HG03196 (cell line): ENCODE results near the gene BTF3L4.

ENCODE experiments used
- ATAC-seq: cut with Tn5 transposase; IDR thresholded peaks from one replicate; pipeline ENCODE4 v1.9.1; 2021; ENCODE audit not compliant: unreplicated experiment

BTF3L4 gene

GRCh38 chr1:52122384-52122783 lies 66.3 kb downstream of the BTF3L4 start:
- ATAC-seq: no peak

DNA sequence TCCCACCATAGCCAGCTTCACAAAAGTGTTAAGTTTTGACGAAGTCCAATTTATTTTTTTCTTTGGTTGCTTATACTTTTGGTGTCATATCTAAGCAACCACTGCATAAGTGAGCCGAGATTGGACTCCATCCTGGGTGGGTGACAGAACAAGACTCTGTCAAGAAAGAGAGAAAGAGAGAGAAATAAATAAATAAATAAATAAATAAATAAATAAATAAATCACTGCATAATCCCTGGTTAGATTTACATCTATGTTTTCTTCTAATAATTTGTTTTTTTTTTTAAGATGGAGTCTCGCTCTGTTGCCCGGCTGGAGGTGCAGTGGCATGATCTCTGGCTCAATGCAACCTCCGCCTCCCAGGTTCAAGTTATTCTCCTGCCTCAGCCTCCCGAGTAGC lies 67.5 kb downstream of the BTF3L4 start:
- ATAC-seq: no peak

DNA sequence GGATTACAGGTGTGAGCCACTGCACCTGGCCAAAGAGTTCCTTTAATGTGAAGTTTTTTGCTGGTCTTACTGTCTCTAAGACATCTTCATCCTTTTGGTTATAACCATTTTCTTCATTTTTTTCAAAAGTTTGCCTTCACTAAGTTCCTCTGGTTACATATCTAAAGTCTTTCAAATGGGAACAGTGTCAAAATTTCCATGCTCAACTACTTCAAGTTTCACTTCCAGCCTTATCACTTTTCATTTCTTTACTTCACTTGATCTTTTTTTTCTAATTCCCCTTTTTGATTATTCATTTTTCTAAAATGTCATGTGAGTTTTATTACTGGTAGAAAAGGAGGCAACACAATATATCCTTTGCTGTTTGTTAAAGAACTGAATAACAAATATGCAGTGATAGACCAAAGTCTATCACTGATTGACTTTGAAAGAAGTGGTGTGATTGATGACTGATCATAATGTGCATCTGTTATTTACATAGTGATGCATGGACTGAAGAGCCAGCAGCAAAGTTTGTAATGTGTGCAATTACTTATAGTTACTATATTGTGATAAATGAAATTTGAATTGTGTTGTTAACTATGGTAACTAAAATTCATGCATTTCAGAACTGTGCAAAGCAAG lies 69.8 kb downstream of the BTF3L4 start:
- no peak for ATAC-seq

DNA sequence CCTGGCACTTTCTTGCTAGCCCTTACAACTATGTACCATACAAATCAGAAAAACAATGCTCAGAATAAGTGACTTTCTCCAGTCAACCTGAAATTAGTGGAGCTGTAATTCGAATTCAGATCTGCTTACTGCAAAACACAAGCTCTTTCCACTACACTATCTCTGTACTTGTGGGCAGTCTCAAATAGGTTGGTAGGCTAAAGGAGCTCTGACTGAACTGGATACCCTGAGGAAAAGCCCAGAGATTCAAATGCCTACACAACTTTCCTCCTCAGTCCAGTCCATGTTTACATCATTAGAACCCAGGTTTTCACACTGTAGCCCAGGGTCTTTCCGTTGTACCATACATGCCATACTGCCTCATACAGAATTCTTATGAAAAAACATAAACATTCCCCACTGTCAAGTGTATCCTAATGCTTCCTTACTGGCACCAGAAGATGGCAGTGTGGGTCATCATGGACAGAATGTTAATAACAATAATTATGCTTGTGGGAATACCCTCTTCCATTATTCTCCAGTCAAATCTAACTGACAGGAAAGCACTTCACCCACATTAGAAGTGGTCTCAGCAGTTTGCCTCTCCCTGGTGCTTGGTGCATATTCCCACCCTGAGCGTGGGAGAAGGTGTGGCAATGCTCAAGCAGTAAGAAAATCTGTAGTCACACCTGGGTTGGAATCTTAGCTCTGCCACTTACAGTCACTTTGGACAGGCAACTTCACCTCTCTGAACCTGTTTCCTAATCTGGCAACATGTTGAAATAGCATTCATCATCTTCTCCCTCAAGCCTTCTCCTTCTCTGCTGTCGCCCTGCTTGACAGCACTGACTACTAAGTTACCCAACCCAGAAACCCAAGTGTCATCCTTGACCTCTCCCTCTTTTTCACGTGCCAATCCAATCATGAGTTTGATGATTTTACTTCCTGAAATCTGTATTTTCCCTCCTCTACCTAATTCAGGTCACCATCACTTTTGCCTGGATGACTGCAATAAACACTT lies 71.4 kb downstream of the BTF3L4 start:
- ATAC-seq: no peak

DNA sequence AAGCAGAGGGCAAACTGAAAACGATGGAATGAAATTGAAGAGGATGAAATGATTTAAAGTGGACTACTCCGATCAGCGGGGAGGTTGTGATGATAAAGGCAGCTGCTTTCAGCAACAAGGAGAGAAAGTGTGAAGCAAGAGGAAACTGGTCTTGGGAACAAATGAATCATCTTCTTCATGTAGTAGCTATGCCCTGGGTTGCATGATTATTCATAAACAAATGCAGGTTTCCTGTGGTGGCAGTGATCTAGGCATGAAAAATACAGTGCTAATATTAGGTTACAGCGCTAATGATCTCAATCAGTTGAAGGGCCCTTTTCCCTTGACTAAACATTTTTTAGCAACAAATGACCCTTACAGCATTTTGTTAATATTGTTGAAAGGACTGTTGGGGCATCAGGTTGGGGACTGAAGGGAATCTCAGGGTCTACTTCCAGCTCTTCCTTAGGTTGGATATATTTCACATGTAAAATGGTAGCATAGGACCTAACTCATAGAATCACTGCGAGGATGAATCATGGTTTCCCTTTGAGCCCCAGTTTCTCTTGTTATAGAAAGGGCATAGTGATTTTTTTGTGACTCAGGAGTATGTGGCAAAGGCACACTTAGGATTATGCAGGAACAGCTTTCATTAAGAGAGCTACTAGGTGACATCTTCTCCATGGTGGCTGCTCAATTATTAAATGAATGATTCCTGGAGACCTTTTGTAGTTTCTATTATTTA lies 83.9 kb downstream of the BTF3L4 start:
- peak; percentile 58 for ATAC-seq
